GM23338 (cell line): ENCODE measurements around the gene OSBPL1A.

Experiments used
- CREB1 ChIP-seq: fragments of 250-450 bp; sonication (Bioruptor Pico); IDR thresholded peaks from 2 replicates; pipeline ENCODE4 v1.5.0; 2020; ENCODE audit warnings: low read depth, mild to moderate bottlenecking, moderate library complexity
- EZH2 ChIP-seq: fragments of 200-600 bp; sonication (generic); IDR thresholded peaks from one replicate; pipeline ENCODE4 v1.8.0; 2017; ENCODE audit warnings: antibody characterized with exemption, mild to moderate bottlenecking, low read depth; ENCODE audit not compliant: unreplicated experiment
- EZH2phosphoT487 ChIP-seq: fragments of 200-600 bp; sonication (generic); IDR thresholded peaks from one replicate; pipeline ENCODE4 v1.8.1; 2018; ENCODE audit warnings: antibody characterized with exemption; ENCODE audit not compliant: unreplicated experiment
- JUNB ChIP-seq: IDR thresholded peaks from one replicate; pipeline ENCODE4 v1.6.1; 2016; ENCODE audit warnings: antibody characterized with exemption; ENCODE audit not compliant: unreplicated experiment
- NANOG ChIP-seq: IDR thresholded peaks from 2 replicates; pipeline ENCODE4 v1.6.1; 2016; ENCODE audit warnings: antibody characterized with exemption, borderline replicate concordance
- POLR2AphosphoS5 ChIP-seq: IDR thresholded peaks from 2 replicates; pipeline ENCODE4 v1.6.1; 2016; ENCODE audit warnings: antibody characterized with exemption, low read depth
- STAT1 ChIP-seq: IDR thresholded peaks from one replicate; pipeline ENCODE4 v1.6.1; 2016; ENCODE audit warnings: antibody characterized with exemption; ENCODE audit not compliant: unreplicated experiment
- ZNF114 ChIP-seq: fragments of 250-450 bp; sonication (Bioruptor Pico); IDR thresholded peaks from 2 replicates; pipeline ENCODE4 v1.5.0; 2020; ENCODE audit warnings: mild to moderate bottlenecking, moderate library complexity
- ZNF331 ChIP-seq: fragments of 250-450 bp; sonication (Bioruptor Pico); IDR thresholded peaks from 2 replicates; pipeline ENCODE4 v1.5.0; 2020; ENCODE audit warnings: low read depth, mild to moderate bottlenecking, moderate library complexity
- TF ChIP-seq, protein P1 (sequence below), 2 experiments: fragments of 200-600 bp in 1 of 2; sonication (generic) in 1 of 2; conservative IDR thresholded peaks; 2 replicates each; pipeline versions ENCODE4 v1.5.1 to v1.6.1; 2016 to 2017; ENCODE audit warnings: antibody characterized with exemption in 2 of 2, low read depth in 2 of 2, mild to moderate bottlenecking in 2 of 2, moderate library complexity in 1 of 2
- TF ChIP-seq, protein P2 (sequence below): IDR thresholded peaks from one replicate; pipeline ENCODE4 v1.6.1; 2018; ENCODE audit warnings: antibody characterized with exemption; ENCODE audit not compliant: unreplicated experiment
- TF ChIP-seq, protein P3 (sequence below): IDR thresholded peaks from 2 replicates; pipeline ENCODE4 v1.6.1; 2016; ENCODE audit warnings: antibody characterized with exemption

DNA sequence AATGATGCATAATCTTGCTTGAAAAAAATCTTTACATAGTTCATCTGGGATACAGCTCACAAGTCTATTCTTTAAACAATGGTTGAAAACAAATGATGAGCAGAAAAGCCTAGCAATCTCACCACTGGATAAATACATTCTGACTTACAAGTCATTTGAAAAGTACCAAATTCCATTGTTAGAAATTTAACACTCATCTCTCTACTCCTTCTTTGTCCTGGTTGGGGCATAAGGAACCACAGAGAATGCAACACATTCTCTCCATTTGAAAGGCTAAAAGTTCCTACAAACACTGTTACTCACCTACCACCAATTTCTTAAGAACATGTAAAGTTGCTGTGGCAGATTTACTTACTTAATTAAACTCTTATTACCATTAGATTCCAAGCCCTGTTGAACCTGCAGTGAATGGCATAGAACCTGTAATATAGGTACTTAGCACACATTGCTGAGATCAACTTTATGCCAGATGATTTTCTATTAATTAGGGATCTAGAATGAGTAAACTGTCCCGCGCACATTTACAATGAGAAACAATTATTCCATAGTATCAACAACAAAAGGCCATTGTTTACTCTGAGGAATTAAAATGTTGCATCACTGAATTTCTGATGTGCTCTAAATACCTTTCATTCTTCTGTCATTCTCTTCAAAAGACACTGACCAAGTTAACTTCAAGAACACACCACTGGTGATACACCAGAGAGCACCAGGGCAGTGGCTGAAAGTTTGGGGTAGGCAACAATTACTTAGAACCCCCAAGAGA, 189.2 kb downstream of the OSBPL1A start:
- no peak for TF ChIP-seq POLR2AphosphoS5
- no peak for TF ChIP-seq JUNB
- TF ChIP-seq, protein P1, sequence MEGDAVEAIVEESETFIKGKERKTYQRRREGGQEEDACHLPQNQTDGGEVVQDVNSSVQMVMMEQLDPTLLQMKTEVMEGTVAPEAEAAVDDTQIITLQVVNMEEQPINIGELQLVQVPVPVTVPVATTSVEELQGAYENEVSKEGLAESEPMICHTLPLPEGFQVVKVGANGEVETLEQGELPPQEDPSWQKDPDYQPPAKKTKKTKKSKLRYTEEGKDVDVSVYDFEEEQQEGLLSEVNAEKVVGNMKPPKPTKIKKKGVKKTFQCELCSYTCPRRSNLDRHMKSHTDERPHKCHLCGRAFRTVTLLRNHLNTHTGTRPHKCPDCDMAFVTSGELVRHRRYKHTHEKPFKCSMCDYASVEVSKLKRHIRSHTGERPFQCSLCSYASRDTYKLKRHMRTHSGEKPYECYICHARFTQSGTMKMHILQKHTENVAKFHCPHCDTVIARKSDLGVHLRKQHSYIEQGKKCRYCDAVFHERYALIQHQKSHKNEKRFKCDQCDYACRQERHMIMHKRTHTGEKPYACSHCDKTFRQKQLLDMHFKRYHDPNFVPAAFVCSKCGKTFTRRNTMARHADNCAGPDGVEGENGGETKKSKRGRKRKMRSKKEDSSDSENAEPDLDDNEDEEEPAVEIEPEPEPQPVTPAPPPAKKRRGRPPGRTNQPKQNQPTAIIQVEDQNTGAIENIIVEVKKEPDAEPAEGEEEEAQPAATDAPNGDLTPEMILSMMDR (conservative IDR thresholded peaks at IDR 0.05; ENCODE audit: low read depth in 2 of 2), result no peak
- TF ChIP-seq NANOG, result no peak
- no peak for TF ChIP-seq EZH2
- no peak for TF ChIP-seq CREB1 (CRISPR knock-in tag)
- TF ChIP-seq, protein P2, sequence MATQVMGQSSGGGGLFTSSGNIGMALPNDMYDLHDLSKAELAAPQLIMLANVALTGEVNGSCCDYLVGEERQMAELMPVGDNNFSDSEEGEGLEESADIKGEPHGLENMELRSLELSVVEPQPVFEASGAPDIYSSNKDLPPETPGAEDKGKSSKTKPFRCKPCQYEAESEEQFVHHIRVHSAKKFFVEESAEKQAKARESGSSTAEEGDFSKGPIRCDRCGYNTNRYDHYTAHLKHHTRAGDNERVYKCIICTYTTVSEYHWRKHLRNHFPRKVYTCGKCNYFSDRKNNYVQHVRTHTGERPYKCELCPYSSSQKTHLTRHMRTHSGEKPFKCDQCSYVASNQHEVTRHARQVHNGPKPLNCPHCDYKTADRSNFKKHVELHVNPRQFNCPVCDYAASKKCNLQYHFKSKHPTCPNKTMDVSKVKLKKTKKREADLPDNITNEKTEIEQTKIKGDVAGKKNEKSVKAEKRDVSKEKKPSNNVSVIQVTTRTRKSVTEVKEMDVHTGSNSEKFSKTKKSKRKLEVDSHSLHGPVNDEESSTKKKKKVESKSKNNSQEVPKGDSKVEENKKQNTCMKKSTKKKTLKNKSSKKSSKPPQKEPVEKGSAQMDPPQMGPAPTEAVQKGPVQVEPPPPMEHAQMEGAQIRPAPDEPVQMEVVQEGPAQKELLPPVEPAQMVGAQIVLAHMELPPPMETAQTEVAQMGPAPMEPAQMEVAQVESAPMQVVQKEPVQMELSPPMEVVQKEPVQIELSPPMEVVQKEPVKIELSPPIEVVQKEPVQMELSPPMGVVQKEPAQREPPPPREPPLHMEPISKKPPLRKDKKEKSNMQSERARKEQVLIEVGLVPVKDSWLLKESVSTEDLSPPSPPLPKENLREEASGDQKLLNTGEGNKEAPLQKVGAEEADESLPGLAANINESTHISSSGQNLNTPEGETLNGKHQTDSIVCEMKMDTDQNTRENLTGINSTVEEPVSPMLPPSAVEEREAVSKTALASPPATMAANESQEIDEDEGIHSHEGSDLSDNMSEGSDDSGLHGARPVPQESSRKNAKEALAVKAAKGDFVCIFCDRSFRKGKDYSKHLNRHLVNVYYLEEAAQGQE, result no peak
- TF ChIP-seq EZH2phosphoT487, result no peak
- TF ChIP-seq, protein P3, sequence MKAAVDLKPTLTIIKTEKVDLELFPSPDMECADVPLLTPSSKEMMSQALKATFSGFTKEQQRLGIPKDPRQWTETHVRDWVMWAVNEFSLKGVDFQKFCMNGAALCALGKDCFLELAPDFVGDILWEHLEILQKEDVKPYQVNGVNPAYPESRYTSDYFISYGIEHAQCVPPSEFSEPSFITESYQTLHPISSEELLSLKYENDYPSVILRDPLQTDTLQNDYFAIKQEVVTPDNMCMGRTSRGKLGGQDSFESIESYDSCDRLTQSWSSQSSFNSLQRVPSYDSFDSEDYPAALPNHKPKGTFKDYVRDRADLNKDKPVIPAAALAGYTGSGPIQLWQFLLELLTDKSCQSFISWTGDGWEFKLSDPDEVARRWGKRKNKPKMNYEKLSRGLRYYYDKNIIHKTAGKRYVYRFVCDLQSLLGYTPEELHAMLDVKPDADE, result no peak
- TF ChIP-seq ZNF331 (CRISPR knock-in tag), result no peak
- TF ChIP-seq ZNF114 (CRISPR knock-in tag), result no peak
- TF ChIP-seq STAT1, result no peak
